H9 (cell line): Measurements from ENCODE around the gene ZNF70. TPM values are rescaled to one million over a fixed set of nuclear protein-coding genes. Genes with fewer than 3 reads are reported as not detected.

Experiments used
- DNase-seq: peaks from one replicate; pipeline ENCODE4 v3.0.0-alpha.2; 2017
- H2AFZ ChIP-seq: one replicate; pipeline ENCODE4 v1.6.1; 2013; ENCODE audit warnings: mild to moderate bottlenecking, low read length, control low read depth, moderate library complexity
- H2AK5ac ChIP-seq: 2 replicates; pipeline ENCODE4 v1.6.1; 2013; ENCODE audit warnings: low read length, control low read depth, mixed read lengths; ENCODE audit not compliant: insufficient read length
- H2BK120ac ChIP-seq: one replicate; pipeline ENCODE4 v1.6.1; 2013; ENCODE audit warnings: low read depth, mild to moderate bottlenecking, low read length, control low read depth, inconsistent platforms; ENCODE audit not compliant: poor library complexity, severe bottlenecking
- H2BK12ac ChIP-seq: 2 replicates; pipeline ENCODE4 v1.6.1; 2013; ENCODE audit warnings: low read length, control low read depth, mixed read lengths, low read depth; ENCODE audit not compliant: insufficient read length
- H2BK15ac ChIP-seq: 2 replicates; pipeline ENCODE4 v1.6.1; 2013; ENCODE audit warnings: low read depth, low read length, control low read depth
- H2BK20ac ChIP-seq: one replicate; pipeline ENCODE4 v1.6.1; 2013; ENCODE audit warnings: low read depth, mild to moderate bottlenecking, low read length, control low read depth, inconsistent platforms; ENCODE audit not compliant: poor library complexity, severe bottlenecking
- H2BK5ac ChIP-seq: 2 replicates; pipeline ENCODE4 v1.6.1; 2013; ENCODE audit warnings: low read length, control low read depth, mixed read lengths; ENCODE audit not compliant: insufficient read length
- H3K14ac ChIP-seq: 2 replicates; pipeline ENCODE4 v1.6.1; 2013; ENCODE audit warnings: low read length, control low read depth; ENCODE audit not compliant: insufficient read depth
- H3K18ac ChIP-seq: 2 replicates; pipeline ENCODE4 v1.6.1; 2013; ENCODE audit warnings: low read depth, mild to moderate bottlenecking, mixed read lengths, low read length, control low read depth; ENCODE audit not compliant: insufficient read length
- H3K23ac ChIP-seq: 2 replicates; pipeline ENCODE4 v1.6.1; 2013; ENCODE audit warnings: low read length, control low read depth, mixed read lengths, low read depth; ENCODE audit not compliant: insufficient read length
- H3K23me2 ChIP-seq: 2 replicates; pipeline ENCODE4 v1.6.1; 2013; ENCODE audit warnings: low read depth, mild to moderate bottlenecking, mixed read lengths, low read length, control low read depth; ENCODE audit not compliant: insufficient read length, poor library complexity, severe bottlenecking
- H3K27ac ChIP-seq: 2 replicates; pipeline ENCODE4 v1.5.1; 2013; ENCODE audit warnings: low read length, control low read depth, mixed read lengths, low read depth; ENCODE audit not compliant: insufficient read length
- H3K27me3 ChIP-seq: 2 replicates; pipeline ENCODE4 v1.6.1; 2013; ENCODE audit warnings: low read length, control low read depth, inconsistent platforms; ENCODE audit not compliant: insufficient read depth
- H3K4ac ChIP-seq: 2 replicates; pipeline ENCODE4 v1.6.1; 2013; ENCODE audit warnings: low read depth, mild to moderate bottlenecking, control low read depth, inconsistent platforms, low read length, moderate library complexity
- H3K4me1 ChIP-seq: 2 replicates; pipeline ENCODE4 v1.6.1; 2013; ENCODE audit warnings: low read length, control low read depth, inconsistent platforms; ENCODE audit not compliant: insufficient read depth
- H3K4me2 ChIP-seq: 2 replicates; pipeline ENCODE4 v1.6.1; 2013; ENCODE audit warnings: low read length, control low read depth, mixed read lengths; ENCODE audit not compliant: insufficient read length, insufficient read depth
- H3K56ac ChIP-seq: 2 replicates; pipeline ENCODE4 v1.6.1; 2013; ENCODE audit warnings: low read depth, mild to moderate bottlenecking, mixed read lengths, low read length, control low read depth; ENCODE audit not compliant: insufficient read length
- H3K79me1 ChIP-seq: 2 replicates; pipeline ENCODE4 v1.6.1; 2013; ENCODE audit warnings: low read depth, mild to moderate bottlenecking, moderate library complexity, low read length, control low read depth, inconsistent platforms; ENCODE audit not compliant: insufficient read depth, poor library complexity, severe bottlenecking
- H3K79me2 ChIP-seq: 2 replicates; pipeline ENCODE4 v1.6.1; 2013; ENCODE audit warnings: low read length, control low read depth, inconsistent platforms; ENCODE audit not compliant: insufficient read depth
- H3K9ac ChIP-seq: 2 replicates; pipeline ENCODE4 v1.6.1; 2013; ENCODE audit warnings: low read length, control low read depth, mixed read lengths; ENCODE audit not compliant: insufficient read length; ENCODE audit errors: extremely low read depth
- H3K9me3 ChIP-seq: one replicate; pipeline ENCODE4 v1.6.1; 2013; ENCODE audit warnings: low read depth, low read length, inconsistent platforms; ENCODE audit not compliant: control insufficient read depth
- H3T11ph ChIP-seq: one replicate; pipeline ENCODE4 v1.6.1; 2013; ENCODE audit warnings: mild to moderate bottlenecking, low read length, control low read depth, inconsistent platforms
- H4K20me1 ChIP-seq: one replicate; pipeline ENCODE4 v1.6.1; 2013; ENCODE audit not compliant: control insufficient read depth, insufficient read length, insufficient read depth
- H4K5ac ChIP-seq: 2 replicates; pipeline ENCODE4 v1.6.1; 2013; ENCODE audit warnings: low read depth, mild to moderate bottlenecking, mixed read lengths, low read length, control low read depth; ENCODE audit not compliant: insufficient read length
- H4K8ac ChIP-seq: replicated peaks from 2 replicates; pipeline ENCODE4 v1.6.1; 2013; ENCODE audit warnings: low read length, control low read depth, mixed read lengths, low read depth; ENCODE audit not compliant: insufficient read length
- H4K91ac ChIP-seq: 2 replicates; pipeline ENCODE4 v1.6.1; 2013; ENCODE audit warnings: low read depth, mild to moderate bottlenecking, moderate library complexity, mixed read lengths, low read length, control low read depth; ENCODE audit not compliant: insufficient read length
- H3K27ac Mint-ChIP-seq, 3 experiments: 2 replicates in 2 of 3; 3 replicates in 1 of 3; pipeline ENCODE4 v1.8.0; 2020 to 2021; ENCODE audit warnings: mixed read lengths in 3 of 3, mild to moderate bottlenecking in 1 of 3, moderate library complexity in 1 of 3
- H3K27me3 Mint-ChIP-seq: 2 replicates; pipeline ENCODE4 v1.8.0; 2021; ENCODE audit warnings: low read depth, mild to moderate bottlenecking, moderate library complexity, mixed read lengths
- H3K36me3 Mint-ChIP-seq, 3 experiments: 2 replicates in 2 of 3; 3 replicates in 1 of 3; pipeline ENCODE4 v1.8.0; 2020 to 2021; ENCODE audit warnings: low read depth in 3 of 3, mixed read lengths in 3 of 3; ENCODE audit not compliant: insufficient read depth in 1 of 3
- H3K4me1 Mint-ChIP-seq, 2 experiments: 2 replicates each; pipeline ENCODE4 v1.8.0; 2020; ENCODE audit warnings: mixed read lengths in 2 of 2
- H3K4me3 Mint-ChIP-seq, 2 experiments: 2 replicates in 1 of 2; 3 replicates in 1 of 2; pipeline ENCODE4 v1.8.0; 2020 to 2021; ENCODE audit warnings: mild to moderate bottlenecking in 2 of 2, mixed read lengths in 2 of 2, moderate library complexity in 1 of 2
- H3K9me3 Mint-ChIP-seq, 2 experiments: 2 replicates in 1 of 2; 3 replicates in 1 of 2; pipeline ENCODE4 v1.8.0; 2020; ENCODE audit warnings: mild to moderate bottlenecking in 2 of 2, mixed read lengths in 2 of 2, moderate library complexity in 1 of 2
- WGBS: extraction: QIAGEN DNeasy Blood & Tissue Kit; methylation state at CpG from one replicate; pipeline ENCODE4 v1.1.7; 2013; ENCODE audit warnings: missing lambda C conversion rate, low lambda C conversion rate, mixed read lengths; ENCODE audit not compliant: insufficient read length; ENCODE audit errors: extremely low coverage; 5-methylcytosine and 5-hydroxymethylcytosine counted together
- total RNA-seq: library from RNA; stranded (reverse); gene quantifications from 2 replicates; pipeline ENCODE4 v1.2.1, GENCODE V29; 2021
- TF ChIP-seq, protein P1 (sequence below): fragments of 200-600 bp; sonication (generic); conservative IDR thresholded peaks from 3 replicates; pipeline ENCODE4 v1.8.0; 2021; ENCODE audit warnings: antibody characterized with exemption, mild to moderate bottlenecking

ZNF70 gene
- total RNA-seq, 1 experiment from 2014 or later: 3.5 TPM

DNA sequence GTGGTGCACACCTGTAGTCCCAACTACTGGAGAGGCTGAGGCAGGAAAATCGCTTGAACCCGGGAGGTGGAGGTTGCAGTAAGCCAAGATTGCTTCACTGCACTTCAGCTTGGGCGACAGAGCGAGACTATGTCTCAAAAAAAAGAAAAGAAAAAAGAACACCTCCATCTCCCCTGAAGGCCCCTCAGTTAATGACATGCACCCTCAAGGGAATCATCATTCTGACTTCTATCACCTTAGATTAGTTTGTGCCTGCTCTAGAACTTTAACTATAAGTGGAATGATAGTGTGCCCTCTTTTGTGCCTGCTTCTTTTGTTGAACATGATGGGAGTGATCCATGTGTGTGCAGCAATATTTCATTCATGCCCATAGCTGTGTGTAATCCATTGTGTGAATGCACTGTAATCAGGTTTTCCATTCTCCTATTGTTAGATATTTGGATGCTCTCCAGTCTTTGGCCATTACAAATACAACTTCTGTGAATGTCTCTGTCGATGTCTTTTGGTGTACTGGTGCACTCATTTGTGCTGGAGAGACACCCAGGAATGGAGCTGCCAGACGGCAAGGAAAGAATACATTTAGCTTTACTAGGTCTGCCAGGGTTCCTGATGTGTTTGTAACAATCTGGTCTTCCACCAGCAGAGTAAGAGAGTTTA lies 4.2 kb upstream of the ZNF70 start:
- Mint-ChIP-seq H3K27ac (no peak overlapping the region), H3K4me1 (peaks cover 13 to 41% of the 10 kb centered on the region in 2 experiments), H3K27me3 (peaks cover 14% of the 10 kb centered on the region), H3K36me3 (no peaks in the 10 kb centered on the region), H3K9me3 (no peaks in the 10 kb centered on the region; a peak in 1 of 5 replicates), H3K4me3 (no peak overlapping the region)
- H3K18ac ChIP-seq: no peak overlapping the region
- no peak overlapping the region for H3K14ac ChIP-seq
- no peak for DNase-seq
- no peak overlapping the region for H3K23ac ChIP-seq
- no peak overlapping the region for H2BK120ac ChIP-seq
- no peak overlapping the region for H4K8ac ChIP-seq
- H3K27me3 ChIP-seq: no peaks in the 10 kb centered on the region
- H4K20me1 ChIP-seq: no peaks in the 10 kb centered on the region
- no peak overlapping the region for H3K4me2 ChIP-seq
- no peak overlapping the region for H2BK20ac ChIP-seq
- H3K79me1 ChIP-seq: no peaks in the 10 kb centered on the region
- H3K4me1 ChIP-seq: no peaks in the 10 kb centered on the region; the same call in 1 of the 2 replicates
- H3K9me3 ChIP-seq: no peaks in the 10 kb centered on the region
- no peak overlapping the region for H3T11ph ChIP-seq
- TF ChIP-seq, protein P1, sequence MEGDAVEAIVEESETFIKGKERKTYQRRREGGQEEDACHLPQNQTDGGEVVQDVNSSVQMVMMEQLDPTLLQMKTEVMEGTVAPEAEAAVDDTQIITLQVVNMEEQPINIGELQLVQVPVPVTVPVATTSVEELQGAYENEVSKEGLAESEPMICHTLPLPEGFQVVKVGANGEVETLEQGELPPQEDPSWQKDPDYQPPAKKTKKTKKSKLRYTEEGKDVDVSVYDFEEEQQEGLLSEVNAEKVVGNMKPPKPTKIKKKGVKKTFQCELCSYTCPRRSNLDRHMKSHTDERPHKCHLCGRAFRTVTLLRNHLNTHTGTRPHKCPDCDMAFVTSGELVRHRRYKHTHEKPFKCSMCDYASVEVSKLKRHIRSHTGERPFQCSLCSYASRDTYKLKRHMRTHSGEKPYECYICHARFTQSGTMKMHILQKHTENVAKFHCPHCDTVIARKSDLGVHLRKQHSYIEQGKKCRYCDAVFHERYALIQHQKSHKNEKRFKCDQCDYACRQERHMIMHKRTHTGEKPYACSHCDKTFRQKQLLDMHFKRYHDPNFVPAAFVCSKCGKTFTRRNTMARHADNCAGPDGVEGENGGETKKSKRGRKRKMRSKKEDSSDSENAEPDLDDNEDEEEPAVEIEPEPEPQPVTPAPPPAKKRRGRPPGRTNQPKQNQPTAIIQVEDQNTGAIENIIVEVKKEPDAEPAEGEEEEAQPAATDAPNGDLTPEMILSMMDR: no peak
- no peak overlapping the region for H3K27ac ChIP-seq
- H2BK5ac ChIP-seq: no peak overlapping the region
- H3K23me2 ChIP-seq: peaks cover 6% of the 10 kb centered on the region
- H2BK12ac ChIP-seq: no peak overlapping the region
- no peak overlapping the region for H2AFZ ChIP-seq
- no peak overlapping the region for H2AK5ac ChIP-seq
- WGBS: no CpG with 5 or more reads among the region's 6 CpGs
- no peak overlapping the region for H4K5ac ChIP-seq
- no peak overlapping the region for H3K56ac ChIP-seq
- no peaks in the 10 kb centered on the region for H3K79me2 ChIP-seq
- no peak overlapping the region for H3K4ac ChIP-seq
- H2BK15ac ChIP-seq: no peak overlapping the region
- H4K91ac ChIP-seq: no peak overlapping the region
- no peak overlapping the region for H3K9ac ChIP-seq
